Gastrocnemius medialis (tissue), 4 donors: ENCODE data around the gene RGP1. TPM values are rescaled to one million over a fixed set of nuclear protein-coding genes. Genes with fewer than 3 reads are reported as not detected.

ENCODE experiments used
- ATAC-seq, 2 donors: fragments of 150-250 bp; one replicate each; pipeline ENCODE4 v1.9.1; 2016
- DNase-seq, 2 donors: peaks; one replicate each; pipeline ENCODE4 v3.0.0-alpha.2; 2019
- H3K27ac ChIP-seq, 4 donors: fragments of 200-600 bp; sonication (generic); 1 replicate in 1 of 4; 2 replicates in 3 of 4; pipeline ENCODE4 v1.5.1; 2016 to 2018; ENCODE audit warnings: mild to moderate bottlenecking in 2 of 4, moderate library complexity in 1 of 4
- H3K27me3 ChIP-seq, 3 donors: fragments of 200-600 bp; sonication (generic) in 2 of 3; 1 replicate in 1 of 3; 2 replicates in 2 of 3; pipeline versions ENCODE4 v1.5.1 to v1.6.0; 2016 to 2019; ENCODE audit warnings: mild to moderate bottlenecking in 1 of 3, moderate library complexity in 1 of 3
- H3K36me3 ChIP-seq, 2 donors: fragments of 200-600 bp; sonication (generic) in 1 of 2; one replicate each; pipeline ENCODE4 v1.5.1; 2017 to 2018
- H3K4me1 ChIP-seq, 2 donors: fragments of 200-600 bp; sonication (generic) in 1 of 2; one replicate each; pipeline ENCODE4 v1.5.1; 2016 to 2017; ENCODE audit warnings: mild to moderate bottlenecking in 2 of 2
- H3K4me3 ChIP-seq, 4 donors: fragments of 200-600 bp; sonication (generic) in 3 of 4; 1 replicate in 1 of 4; 2 replicates in 3 of 4; pipeline ENCODE4 v1.5.1; 2016 to 2019; ENCODE audit warnings: mild to moderate bottlenecking in 2 of 4
- H3K9me3 ChIP-seq, 3 donors: fragments of 200-600 bp; sonication (generic) in 2 of 3; 1 replicate in 1 of 3; 2 replicates in 2 of 3; pipeline ENCODE4 v1.5.1; 2016 to 2019
- POLR2A ChIP-seq, 2 donors: fragments of 450-650 bp; IDR thresholded peaks; one replicate each; pipeline ENCODE4 v1.6.1; 2017; ENCODE audit warnings: antibody characterized with exemption in 2 of 2, mild to moderate bottlenecking in 2 of 2, moderate library complexity in 2 of 2
- in situ Hi-C, 4 donors: fragments of 200-750 bp; cut with MboI; loops; one replicate each; pipeline versions ENCODE4 v1.15.0 to v1.8.0; 2017; ENCODE audit warnings: low sequenced_read_pairs in 4 of 4
- intact Hi-C: fragments of 100-400 bp; cut with DNase I; formaldehyde crosslinking; loops from one replicate; pipeline ENCODE4 v1.15.1; 2023; ENCODE audit warnings: low total_unique reads
- total RNA-seq, 4 donors: library from RNA; depleted of rRNA; stranded (reverse); fragments of >200 nt; gene quantifications; one replicate each; pipeline versions ENCODE4 v1.1.0 to v1.2.3, GENCODE V29; 2016
- TF ChIP-seq, protein P1 (sequence below), 5 experiments: fragments of 450-650 bp in 3 of 5; fragments of 200-600 bp in 2 of 5; sonication (generic) in 2 of 5; IDR thresholded peaks in 4 of 5; conservative IDR thresholded peaks in 1 of 5; 1 replicate in 4 of 5; 2 replicates in 1 of 5; pipeline ENCODE4 v1.5.1; 2016 to 2019; ENCODE audit warnings: antibody characterized with exemption in 5 of 5, mild to moderate bottlenecking in 3 of 5, moderate library complexity in 3 of 5

Gene RGP1
- total RNA-seq, 4 donors from 2014 or later = 22.0 to 41.1 (median 36.3) TPM

DNA sequence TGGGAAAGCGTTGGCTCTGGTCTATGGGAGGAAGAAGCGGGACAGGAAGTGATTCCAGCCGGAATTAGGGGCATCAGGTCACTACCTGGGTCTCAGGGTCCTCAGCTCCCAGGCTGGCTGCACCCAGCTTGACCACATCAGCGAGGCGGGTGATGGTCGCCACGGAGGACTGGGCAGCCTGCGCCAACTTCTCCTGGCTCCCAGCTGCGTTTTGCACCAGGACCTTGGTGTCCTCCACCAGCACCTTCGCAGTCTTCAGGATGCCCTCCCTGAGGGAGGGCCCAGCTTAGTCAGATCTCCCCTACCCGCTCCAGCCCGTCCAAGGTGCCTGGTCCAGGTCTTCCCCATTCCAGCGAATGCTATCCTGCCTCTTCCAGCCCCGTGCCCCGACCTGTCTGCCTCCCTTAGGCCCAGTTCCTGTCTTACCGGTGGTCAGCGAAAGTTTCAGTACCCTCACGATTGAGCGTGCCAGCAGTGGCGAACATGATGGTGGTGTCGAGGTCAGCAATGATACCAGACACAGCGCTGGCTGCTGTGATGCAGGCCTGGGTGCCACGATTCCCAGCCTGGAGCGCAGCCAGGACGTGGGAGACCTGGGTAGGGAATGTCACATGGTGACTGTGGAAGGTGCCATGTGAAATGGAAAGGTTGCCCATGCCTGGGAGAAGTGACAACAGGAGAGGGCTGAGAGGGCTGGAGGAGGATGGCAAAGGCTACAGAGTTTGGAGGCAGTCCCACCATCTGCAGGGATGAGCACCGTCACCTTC lies 45.0 kb upstream of the RGP1 start:
- in situ Hi-C loops (no loop called here), intact Hi-C loops (no loop called here)
- no peaks in the 10 kb centered on the region for H3K27me3 ChIP-seq
- H3K9me3 ChIP-seq = no peaks in the 10 kb centered on the region
- H3K4me1 ChIP-seq = no peaks in the 10 kb centered on the region
- H3K4me3 ChIP-seq = no peak overlapping the region
- ATAC-seq (no peak), DNase-seq (no peak)
- peaks cover 17 to 100% of the 10 kb centered on the region in 2 donors for H3K36me3 ChIP-seq
- TF ChIP-seq POLR2A (IDR thresholded peaks at IDR 0.05) = no peak
- TF ChIP-seq, protein P1, sequence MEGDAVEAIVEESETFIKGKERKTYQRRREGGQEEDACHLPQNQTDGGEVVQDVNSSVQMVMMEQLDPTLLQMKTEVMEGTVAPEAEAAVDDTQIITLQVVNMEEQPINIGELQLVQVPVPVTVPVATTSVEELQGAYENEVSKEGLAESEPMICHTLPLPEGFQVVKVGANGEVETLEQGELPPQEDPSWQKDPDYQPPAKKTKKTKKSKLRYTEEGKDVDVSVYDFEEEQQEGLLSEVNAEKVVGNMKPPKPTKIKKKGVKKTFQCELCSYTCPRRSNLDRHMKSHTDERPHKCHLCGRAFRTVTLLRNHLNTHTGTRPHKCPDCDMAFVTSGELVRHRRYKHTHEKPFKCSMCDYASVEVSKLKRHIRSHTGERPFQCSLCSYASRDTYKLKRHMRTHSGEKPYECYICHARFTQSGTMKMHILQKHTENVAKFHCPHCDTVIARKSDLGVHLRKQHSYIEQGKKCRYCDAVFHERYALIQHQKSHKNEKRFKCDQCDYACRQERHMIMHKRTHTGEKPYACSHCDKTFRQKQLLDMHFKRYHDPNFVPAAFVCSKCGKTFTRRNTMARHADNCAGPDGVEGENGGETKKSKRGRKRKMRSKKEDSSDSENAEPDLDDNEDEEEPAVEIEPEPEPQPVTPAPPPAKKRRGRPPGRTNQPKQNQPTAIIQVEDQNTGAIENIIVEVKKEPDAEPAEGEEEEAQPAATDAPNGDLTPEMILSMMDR (IDR thresholded peaks at IDR 0.05 in 4 of 5, conservative IDR thresholded peaks at IDR 0.05 in 1 of 5) = no peak
- H3K27ac ChIP-seq = no peak overlapping the region

DNA sequence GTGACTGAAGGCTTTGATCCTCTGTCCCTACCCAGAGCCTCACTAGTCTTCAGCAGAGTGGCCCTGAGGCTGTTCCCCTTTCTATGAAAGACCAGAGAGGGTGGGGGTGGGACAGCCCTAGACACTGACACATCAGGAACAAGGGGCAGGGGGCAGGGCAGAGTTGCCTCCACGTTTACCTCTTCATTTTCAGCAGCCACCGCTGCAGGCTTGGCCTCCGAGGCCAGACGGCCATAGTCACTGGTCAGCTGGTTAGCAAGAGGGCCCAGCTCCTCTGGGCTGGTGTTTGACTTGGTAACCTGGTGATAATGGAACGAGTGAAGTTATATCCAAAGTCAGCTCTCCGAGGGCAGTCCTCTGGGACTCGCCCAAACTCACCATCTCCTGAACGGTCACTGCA lies 43.7 kb upstream of the RGP1 start:
- intact Hi-C loops (no loop called here), in situ Hi-C loops (no loop called here)
- Histone ChIP-seq H3K9me3 (no peaks in the 10 kb centered on the region), H3K36me3 (peaks cover 11 to 95% of the 10 kb centered on the region in 2 donors), H3K4me3 (no peak overlapping the region), H3K27me3 (no peaks in the 10 kb centered on the region), H3K27ac (no peak overlapping the region), H3K4me1 (no peaks in the 10 kb centered on the region)
- no peak for TF ChIP-seq POLR2A (IDR thresholded peaks at IDR 0.05)
- TF ChIP-seq, protein P1 (IDR thresholded peaks at IDR 0.05 in 4 of 5, conservative IDR thresholded peaks at IDR 0.05 in 1 of 5) = no peak
- DNase-seq = no peak
- ATAC-seq = no peak

DNA sequence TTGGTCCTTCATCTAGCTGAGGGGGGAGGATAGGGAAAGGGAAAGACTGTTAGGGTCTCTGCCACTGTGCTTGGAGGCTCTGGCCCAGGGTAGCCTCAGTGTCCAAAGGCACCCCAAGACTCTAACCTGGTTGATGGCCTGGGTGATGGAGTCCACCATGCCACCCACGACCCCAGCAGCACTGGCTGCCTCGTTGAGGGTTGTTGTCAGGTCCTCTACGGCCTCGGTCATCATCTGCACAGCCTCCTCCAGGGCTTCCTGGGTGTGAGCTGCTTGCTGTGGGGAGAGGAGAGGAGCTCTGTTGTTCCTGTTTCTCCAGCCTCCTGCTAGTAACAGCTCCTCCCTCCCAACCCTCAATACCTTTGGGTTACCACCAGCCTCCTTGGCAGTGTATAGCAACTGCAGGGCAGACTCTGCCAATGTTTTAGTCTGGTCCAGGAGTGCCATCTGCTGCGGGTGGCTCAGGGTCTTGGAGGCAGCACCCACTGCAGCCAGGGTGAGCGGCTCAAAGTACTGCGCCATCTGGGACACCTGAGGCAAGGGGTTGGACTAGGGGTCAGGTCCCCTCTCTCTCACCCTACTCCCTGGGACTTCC lies 43.2 kb upstream of the RGP1 start:
- DNase-seq = no peak
- in situ Hi-C loops (no loop called here), intact Hi-C loops (no loop called here)
- Histone ChIP-seq H3K27ac (no peak overlapping the region), H3K9me3 (no peaks in the 10 kb centered on the region), H3K27me3 (no peaks in the 10 kb centered on the region), H3K4me3 (no peak overlapping the region), H3K36me3 (peaks cover 11 to 95% of the 10 kb centered on the region in 2 donors), H3K4me1 (no peaks in the 10 kb centered on the region)
- ATAC-seq = no peak
- TF ChIP-seq, protein P1 (IDR thresholded peaks at IDR 0.05 in 4 of 5, conservative IDR thresholded peaks at IDR 0.05 in 1 of 5) = no peak
- TF ChIP-seq POLR2A (IDR thresholded peaks at IDR 0.05) = no peak

DNA sequence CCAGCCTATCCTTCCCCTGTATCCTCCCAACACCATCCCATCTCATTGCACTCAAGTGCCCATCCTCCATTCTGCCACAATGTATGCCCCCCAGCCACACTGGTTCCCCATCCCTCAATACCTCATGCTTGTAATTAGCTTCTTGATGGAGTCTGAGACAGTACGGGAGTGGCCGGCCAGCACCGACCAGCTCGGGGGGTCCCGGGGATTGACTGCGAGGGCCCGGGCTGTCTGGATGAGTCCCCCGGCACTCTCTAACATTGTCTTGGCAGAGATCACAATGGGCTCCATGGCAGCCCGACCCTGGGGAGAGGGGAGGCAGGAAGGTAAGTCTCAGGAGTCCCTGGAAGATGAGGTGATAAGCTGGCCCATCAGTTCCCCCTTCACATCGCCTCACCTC lies 42.1 kb upstream of the RGP1 start:
- DNase-seq (no peak), ATAC-seq (no peak)
- H3K36me3 ChIP-seq = peaks cover 11 to 95% of the 10 kb centered on the region in 2 donors
- no peak overlapping the region for H3K4me3 ChIP-seq
- H3K4me1 ChIP-seq = no peaks in the 10 kb centered on the region
- H3K27me3 ChIP-seq = no peaks in the 10 kb centered on the region
- TF ChIP-seq, protein P1 (IDR thresholded peaks at IDR 0.05 in 4 of 5, conservative IDR thresholded peaks at IDR 0.05 in 1 of 5) = no peak
- TF ChIP-seq POLR2A (IDR thresholded peaks at IDR 0.05) = no peak
- H3K27ac ChIP-seq = no peak overlapping the region
- H3K9me3 ChIP-seq = no peaks in the 10 kb centered on the region
- in situ Hi-C loops = no loop called here
- intact Hi-C loops = no loop called here
